ENCODE results near the gene COX10.
"Not testable (repeated sequence)": the region's sequence is repeated elsewhere in the genome, so short reads cannot be mapped to it uniquely, and the experiment has no call there.

COX10 gene

DNA sequence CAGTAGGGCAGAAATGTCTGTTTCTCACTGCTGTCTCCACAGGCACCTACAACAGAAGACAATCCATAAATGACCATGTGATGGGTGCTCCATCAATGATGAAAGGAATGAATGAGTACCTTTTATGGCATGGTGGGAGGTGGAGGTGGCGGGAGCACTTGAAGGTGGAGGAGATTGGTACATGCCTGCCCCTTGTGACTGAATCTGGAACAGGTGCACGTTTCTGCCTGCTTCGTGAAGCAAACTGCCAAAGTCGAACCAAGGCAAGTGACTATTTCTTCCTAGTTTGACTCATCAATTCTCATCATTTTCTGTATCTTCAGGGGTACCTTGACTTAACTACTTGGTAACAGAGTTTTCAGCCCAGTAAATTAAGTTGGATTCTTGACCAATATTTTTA, 141.9 kb downstream of the COX10 start:
- DNase-seq = no peak

DNA sequence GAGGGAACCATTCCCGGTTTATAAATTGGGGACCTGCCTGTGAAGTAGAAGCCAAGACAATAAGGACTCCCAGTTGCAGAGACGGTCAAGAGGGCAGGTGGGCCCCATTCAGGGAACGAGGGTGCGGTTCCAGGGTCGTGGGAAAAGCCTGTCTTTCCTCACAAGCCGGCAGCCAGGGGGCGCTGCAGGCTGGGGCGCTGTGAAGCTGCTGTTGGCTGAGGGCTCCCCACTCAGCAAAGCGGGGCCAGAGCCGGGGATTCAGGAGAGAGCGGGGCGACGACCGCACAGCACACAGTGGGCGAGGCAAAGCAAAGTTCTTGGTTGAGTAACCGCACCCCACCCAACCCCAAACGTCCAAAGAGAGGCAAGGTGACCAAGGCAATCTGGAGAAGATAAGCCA, 142.5 kb downstream of the COX10 start:
- no peak for DNase-seq

DNA sequence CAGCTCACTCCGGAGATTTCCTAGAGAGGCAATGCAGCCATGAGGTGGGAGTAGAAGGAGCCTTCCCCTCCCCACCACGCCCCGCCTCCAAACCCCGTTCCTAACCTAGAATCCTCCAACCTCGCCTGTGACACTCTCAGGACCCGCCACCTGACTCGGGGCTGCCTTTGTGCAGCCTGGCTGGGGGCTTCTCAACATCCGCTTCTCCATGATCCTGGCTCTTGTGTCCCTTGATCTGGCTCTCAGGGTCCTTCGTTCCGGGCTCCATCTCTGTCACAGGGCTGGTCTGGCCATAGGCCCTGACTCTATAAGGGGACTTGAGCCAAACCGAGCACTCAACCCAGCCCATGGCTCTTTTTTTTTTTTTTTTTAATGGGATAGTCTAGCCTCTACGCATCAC, 143.1 kb downstream of the COX10 start:
- no peak for DNase-seq

DNA sequence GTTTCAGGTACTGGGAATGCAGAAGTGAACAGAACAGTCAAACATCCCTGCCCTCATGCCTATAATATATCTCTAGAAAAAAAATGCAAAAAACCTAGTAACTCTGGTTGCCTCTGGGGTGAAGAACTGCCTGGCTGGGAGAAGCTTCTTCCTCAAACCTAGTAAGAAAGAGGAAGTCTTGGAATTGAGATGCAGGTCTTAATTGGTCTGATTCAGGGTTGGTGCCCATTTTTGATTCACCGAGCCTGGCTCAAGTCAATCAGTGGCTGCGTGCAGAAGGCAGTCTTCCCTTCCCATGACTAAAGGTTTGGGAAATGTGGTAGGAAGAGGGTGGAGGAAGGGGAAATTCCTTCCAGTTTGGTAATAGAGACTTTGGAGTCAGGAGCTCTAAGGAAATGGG, 145.0 kb downstream of the COX10 start:
- no peak for DNase-seq

DNA sequence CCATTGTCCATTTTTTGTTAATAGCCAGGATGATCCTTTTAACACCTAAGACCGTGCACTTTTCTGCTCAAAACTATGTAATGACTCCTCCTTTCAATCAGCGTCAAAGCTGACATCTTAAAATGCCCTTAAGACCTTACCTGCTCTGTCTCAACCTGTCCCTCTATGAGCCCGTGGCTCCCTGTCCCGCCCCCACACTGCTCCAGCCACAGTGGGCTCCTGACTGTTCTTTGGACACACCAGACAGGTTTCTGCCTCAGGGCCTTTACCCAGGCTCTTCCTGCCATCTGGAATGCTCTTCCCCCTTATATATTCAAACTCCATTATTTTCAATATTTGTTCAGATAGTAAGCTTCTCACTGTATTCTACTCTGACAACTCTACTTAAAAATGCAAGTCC, 153.3 kb downstream of the COX10 start:
- no peak for DNase-seq

DNA sequence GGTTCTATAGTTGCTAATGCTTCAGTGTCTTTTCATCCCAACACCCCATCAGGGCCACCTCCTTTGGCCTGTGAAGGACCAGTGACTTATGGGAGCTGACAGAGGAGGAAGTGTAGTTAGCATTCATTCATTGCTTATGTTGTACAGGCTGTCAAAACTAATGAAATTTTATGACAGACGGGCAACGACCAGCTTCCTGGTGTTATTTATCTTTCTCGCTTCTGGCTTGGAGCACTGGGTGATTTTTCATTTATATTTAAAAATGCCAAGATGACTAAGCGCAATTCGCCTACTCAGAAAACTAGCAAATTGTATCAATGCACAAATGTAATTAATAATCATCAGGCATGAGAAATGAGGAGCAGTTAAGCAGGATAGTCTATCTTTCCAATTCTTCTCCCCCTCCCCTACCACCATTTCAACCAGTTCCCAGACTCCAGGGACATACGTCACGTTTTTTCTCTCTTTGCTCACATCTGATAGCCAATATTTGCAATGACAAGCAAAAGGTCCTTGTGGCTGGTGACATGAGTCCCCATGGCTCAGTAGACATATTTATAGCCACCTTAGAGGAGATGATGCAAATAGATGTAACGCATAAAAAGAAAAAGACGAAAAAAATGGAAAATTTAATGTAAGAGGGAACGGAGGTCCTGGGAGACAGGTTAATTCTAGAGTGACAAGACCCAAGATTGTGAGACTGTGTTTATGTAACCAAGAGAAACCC, 156.1 kb downstream of the COX10 start:
- no peak for DNase-seq

DNA sequence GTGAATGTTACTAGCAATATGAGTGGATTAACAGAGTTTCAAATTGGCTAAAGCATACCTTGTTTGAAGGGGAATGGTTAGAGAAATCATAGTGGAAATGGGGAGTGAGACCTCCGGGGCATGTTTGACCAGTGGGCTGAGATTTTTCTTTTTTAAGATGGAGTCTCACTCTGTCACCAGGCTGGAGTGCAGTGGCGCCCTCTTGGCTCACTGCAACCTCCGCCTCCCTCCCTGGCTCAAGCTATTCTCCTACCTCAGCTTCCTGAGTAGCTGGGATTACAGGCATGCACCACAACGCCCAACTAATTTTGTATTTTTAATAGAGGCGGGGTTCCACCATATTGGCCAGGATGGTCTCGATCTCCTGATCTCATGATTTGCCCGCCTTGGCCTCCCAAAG, 157.7 kb downstream of the COX10 start:
- DNase-seq = no peak

DNA sequence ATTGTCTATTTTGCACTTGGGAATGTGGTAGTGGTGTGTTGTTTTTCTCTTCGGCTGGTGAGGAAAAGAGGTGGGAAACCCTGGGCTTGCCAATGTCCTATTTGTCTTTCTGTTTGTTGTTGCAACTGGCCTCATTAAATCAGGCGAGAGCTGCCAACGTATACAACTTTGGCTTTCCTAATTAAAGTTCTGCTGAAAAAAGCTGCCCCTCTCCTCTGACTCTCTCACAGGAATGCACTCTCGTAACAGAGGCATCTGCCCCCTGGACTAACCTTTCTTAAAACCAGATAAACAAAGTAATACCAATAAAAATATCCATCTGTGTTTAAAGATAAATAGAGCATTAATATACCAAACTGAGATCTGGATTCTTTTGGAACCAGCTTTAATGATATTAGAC, 159.6 kb downstream of the COX10 start:
- DNase-seq = no peak

DNA sequence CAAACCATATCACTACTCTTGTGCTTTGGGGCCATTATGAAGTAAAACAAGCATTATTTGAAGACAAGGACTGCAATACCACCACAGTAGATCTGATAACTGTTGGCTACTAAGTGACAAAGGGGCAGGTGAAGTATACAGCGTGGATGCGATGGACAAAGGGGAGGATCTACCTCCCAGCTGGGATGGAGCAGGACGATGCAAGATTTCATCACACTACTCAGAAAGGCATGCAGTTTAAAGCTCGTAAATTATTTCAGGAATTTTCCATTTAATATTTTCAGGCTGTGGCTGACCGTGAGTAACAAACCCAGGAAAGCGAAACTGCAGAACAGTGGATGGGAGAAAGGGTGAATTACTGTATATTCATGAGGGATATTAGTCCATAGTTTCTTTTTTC, 161.9 kb downstream of the COX10 start:
- DNase-seq = not testable (repeated sequence)

DNA sequence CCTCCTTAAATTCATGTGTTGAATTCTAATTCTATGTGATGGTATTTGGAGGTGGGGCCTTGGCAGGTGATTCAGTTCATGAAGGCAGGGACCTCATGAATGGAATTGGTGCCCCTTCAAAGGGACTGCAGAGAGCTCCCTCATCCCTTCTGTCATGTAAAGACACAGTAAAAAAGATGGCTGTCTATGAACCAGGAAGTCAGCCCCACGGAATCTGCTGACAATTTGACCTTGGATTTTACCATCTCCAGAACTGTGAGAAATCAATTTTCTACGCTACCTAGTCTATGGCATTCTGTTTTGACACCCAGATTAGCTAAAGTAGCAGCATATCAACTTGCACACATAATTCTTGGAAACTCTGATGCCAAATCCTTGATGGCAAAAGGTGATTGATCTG, 165.7 kb downstream of the COX10 start:
- DNase-seq = not testable (repeated sequence)

DNA sequence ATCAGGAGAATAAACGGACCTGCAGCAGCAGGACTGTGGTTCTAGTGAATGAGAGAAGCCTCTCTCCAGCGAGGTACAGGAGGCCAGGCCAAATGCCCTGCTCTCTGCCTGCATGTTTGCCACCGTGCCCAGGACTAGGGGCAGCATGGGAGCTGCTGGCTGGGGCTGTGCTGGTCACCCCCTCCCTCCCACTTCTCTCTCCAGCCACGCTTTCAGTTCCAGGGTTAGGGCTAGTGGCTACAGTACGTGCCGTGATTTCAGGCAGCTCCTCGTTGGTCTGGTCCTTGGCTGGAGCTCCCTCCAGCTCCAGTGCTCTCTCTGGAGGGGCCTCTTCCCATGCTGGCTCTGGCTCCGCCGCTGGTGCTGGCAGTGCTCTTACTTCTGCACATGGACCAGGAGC, 166.7 kb downstream of the COX10 start:
- not testable (repeated sequence) for DNase-seq

DNA sequence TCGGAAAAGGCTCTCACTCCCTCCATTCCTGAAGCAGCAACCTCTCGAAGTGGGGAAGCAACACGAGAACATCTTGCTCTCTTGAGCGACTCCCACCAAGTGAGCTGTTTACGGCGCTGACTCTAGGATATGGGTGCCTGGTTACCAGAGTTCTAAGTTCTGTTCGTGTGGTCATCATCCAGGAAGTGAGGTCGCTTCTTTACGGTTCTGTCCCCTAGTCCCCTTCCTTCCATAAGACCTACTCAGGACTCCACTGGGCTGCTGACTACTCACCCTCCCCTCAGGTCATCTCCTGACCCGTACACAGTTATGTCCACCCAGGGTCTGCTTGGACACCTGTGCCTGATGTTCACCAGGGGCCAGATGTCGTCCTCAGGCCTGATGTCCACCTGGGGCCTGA, 167.5 kb downstream of the COX10 start, which contains the start of gene CDRT15:
TSS of gene CDRT15 (minus strand) at position 101 of the 400 bp plus-strand sequence. CDS start at position 72, 29 bp downstream.
- DNase-seq = not testable (repeated sequence)

DNA sequence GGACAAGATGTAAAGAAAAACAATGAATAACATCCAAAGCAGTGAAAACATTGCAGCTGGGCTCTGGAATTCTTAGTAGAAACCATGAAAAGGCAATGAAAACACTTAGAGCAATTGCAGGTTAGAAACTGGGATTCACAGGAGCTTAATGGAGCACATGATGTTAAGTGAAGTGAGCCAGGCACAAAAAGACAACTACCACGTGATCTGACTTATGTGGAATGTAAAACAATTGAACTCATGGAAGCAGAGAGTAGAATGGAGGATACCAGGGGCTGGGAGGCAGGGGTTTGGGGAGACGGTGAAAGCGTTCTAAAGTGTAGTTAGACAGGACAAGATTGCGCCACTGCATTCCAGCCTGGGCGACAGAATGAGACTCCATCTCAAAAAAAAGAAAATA, 170.0 kb downstream of the COX10 start:
- not testable (repeated sequence) for DNase-seq

DNA sequence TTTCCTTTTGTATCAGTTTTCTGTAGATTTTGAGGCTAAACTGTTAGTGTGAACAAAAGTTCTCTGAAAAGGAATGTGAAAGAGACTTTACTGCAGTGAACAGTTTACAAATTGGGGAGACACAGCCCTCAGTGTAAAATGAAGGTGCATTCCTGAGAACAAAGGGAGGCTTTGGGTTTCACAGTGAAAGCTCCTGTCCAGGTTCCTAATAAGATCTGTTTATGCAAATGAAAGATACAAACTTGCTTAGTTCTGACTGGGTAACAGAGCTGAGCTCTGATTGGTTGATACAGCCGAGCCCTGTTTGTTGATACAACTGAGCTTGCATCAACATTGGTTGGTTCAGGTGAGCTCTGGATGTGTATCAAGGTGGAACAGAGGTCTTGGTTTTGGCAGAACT, 175.7 kb downstream of the COX10 start:
- no peak for DNase-seq

DNA sequence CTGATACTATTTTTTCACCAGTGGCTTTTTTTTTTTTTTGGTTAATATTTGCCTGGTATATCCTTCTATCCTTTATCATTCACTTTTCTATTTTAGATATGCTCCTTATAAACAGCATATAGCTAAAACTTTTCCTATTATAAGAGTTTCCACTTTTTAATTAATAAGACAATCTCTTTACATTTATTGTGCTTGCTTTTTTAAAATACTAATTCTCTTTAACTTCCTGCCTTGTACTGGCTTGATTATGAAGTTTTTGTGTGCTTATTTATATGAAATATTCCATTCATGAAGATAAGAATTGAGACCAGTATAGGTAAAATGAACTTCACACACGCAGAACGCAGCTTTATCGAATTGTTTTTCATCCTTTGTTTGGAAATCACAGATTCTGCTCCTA, 176.3 kb downstream of the COX10 start:
- DNase-seq = no peak
